NCI-H146 treated with DMSO at 0.1 percent for 48 hours (cell line): ENCODE data around the gene RXRG.

Experiments used
- DNase-seq: peaks from one replicate; lab custom pipeline; 2025; ENCODE audit not compliant: unreplicated experiment; lab: John Stamatoyannopoulos, UW

RXRG gene

DNA sequence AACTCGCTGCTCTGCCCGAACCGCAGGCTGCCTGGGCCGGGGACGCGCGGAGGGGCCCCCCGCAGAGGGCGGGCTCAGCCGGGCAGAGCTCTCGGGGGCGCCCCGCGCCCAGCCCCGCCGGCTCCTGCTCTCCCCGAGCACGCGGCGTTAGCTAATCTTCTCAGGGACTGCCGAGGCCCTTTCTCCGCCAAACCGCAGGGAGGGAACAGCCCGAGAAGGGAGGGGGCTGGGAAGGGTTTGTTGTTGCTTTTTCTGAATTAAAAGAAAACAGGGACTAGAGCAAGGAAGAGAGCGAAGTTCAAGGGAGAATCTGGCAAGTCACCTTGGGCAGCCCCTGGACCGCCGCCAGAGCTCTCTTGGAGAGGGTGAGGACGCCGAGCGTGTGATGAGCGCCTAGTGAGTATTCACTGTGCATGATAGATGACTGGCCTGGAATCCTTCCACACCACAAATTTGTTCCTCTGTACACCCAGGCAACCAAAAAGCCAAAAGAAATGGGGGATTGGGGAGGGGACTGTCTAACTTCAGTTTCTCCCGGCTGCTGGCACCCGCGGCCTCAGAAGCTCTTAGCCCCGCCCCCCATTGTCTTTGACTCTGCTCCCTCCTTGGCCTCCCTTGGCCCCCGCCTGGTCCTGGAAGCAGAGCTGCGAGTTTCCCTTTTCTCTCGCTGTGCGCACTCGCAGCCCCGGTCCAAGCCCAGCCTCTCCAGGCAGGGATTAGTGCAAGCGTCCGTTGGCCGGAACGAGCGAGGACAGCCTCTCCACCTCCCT lies 68.7 kb downstream of the RXRG start:
- DNase-seq: no peak

- DNase-seq: no peak
Observed at GRCh38 chr1:165375623-165376022, 69.3 kb downstream of the RXRG start.

GRCh38 chr1:165371588-165372225 lies 73.2 kb downstream of the RXRG start:
- no peak for DNase-seq

- DNase-seq: no peak
Observed at GRCh38 chr1:165369255-165369848, 75.6 kb downstream of the RXRG start.

DNA sequence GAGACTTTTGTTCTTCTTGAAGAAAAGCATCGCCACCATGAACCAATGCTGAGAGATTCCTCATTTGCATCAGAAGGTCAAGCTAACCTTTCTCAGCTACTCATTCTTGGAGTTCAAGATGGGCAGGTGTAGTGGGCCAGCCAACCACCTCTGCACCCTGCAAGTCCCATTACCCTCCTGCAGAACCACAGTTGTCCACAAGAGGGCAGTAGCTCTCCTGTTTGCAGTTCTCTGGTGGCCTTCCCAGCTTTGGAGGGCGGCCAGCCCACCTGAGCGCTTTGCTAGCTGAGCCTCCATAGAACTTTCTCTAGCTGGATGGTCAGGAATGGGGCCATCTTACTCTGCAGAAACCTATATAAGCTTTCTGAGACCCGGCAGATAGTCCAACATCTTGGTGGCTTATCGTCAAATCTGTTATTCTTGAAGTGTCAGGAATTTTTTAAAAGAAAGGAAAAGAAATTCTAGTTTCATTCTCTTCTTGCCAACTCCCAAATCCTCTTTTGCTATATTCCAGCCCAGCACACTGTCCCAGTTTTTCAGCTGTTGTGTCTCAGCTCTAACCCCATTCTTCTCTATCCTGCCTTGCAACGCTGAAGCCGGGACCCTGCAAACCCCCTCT lies 77.4 kb downstream of the RXRG start:
- DNase-seq: no peak

DNA sequence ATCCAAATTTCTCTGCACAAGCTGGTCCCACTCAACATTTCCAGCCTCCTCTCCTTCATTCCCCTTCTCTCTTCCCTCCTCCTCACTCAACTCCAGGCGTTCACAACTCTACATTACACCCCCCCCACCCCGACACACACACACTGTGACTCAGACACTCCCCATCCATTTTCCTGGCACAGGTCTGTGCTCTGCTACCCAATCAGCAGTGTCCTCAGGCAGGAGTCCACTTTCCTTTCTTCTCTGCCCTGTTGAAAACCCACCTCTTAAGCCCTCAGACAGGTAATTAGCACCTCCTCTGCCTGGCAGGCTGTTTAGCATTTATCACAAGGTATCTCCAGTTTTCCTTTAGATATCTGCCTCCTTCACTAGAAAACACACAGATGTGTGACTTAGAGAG lies 79.6 kb downstream of the RXRG start:
- DNase-seq: no peak

GRCh38 chr1:165364568-165365133 lies 80.3 kb downstream of the RXRG start:
- no peak for DNase-seq

DNA sequence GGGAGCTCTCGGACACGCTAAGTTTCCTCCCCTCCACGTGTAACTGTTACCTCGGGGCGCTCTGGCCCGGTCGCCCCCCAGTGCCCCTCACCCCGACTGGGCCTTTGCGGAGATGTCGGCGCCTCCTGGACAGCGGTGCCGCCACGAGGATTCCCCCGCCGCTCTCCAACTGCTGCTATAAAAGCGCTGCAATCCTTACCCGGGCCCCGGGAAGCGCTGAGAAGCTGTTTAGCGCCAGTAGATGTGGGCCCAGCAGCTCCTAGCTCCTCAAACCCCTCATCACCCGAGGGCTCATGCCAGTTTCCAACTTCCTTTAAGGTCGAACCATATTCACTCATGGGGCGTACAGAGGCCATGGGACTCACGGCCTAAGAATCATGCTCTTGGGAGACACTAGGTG lies 88.0 kb downstream of the RXRG start:
- no peak for DNase-seq

GRCh38 chr1:165355977-165356811 lies 88.7 kb downstream of the RXRG start, which contains the start of gene LMX1A:
LMX1A (minus strand) TSS chr1:165356715; CDS start chr1:165355559, 1,156 bp downstream.
- no peak for DNase-seq

GRCh38 chr1:165355139-165355976 lies 89.6 kb downstream of the RXRG start:
- no peak for DNase-seq

DNA sequence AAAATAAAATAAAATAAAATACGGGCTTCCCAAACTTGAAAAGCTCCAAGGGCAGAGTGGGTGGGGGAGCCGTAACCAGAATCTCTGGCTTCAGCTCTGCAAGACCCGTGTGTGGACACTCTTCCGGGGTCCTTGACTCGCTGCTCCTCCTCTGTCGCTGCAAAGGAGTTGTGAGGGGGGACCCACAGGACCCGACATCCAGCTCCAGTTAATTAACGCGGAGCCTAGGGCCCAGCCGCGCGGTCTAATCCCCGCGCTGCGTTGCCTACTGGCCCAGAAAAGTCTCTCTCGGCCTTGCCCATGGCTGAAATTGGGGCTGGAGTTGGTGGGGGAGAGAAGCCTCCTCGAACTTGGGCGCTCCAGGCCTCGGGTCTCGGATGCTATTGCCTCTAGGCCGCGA lies 90.2 kb downstream of the RXRG start:
- DNase-seq: no peak

GRCh38 chr1:165353731-165354671 lies 90.9 kb downstream of the RXRG start:
- no peak for DNase-seq

DNA sequence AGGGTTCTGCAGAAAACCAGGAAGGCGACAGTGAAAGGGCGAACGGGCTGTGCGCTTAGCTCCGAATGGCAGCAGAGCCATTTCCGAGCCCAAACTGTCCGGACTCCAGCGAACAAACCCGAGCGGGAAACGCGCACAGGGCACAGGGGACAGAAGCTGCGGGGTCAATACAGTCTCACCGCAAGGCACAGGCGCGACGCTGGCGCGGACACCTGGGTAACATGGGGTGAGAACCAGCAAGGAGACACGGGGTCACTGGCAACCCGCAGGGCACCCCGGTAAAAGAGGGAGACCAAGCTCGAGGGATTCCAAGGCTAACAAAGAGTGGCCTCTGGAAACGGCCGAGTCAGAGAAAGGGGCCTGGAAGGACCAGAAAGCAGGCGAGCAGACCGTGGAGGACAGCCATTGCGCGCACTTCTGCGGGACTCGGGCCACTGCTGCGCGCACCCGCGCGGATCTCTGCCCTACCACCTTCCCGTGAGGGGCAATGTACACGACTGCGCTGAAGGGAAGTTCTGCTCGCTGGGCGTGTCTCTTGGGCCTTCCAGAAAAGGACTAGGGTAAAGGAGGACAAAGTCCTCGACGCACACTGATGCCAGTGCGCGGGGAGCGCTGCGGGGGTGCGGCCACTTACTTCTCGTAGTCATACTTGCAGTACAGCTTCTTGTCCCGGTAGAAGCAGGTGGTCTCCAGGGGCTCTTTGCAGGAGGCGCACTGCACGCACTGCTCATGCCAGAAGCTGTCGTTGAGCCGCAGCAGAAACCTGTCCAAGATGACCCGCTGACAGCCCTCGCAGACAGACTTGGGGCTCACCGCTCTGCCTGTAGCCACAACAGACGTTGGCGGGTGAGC lies 92.3 kb downstream of the RXRG start:
- no peak for DNase-seq

DNA sequence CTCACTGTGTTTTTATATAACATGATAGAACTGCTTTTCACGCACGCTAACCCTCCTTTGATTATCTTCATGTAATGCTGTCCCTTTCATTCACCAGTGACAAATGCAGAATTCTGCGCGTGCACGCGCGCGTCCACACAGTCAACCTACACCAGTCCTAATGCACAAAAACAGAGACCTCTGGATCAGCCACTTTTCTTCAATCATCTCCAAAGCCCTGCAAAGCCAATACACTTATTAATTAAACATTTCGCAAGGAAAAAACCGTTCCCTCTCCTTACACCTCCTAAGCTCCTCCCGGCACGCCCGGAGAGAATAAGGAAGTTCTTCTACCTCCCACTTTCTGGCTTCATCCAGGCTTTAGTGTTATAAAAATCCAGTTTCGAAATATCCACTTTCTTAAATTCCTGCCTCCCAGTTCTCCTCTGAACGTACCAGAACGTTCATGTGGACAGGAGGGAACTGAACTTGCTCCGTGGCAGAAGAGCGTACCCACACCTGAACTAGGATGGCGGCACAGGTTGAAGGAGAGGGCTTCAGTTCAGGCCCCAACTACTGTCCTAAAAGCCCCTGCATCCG lies 93.0 kb downstream of the RXRG start:
- no peak for DNase-seq
